Activated CD4-positive, alpha-beta T cell treated with anti-CD3 and anti-CD28 coated beads for 36 hours (primary cell): ENCODE results near the gene ATPAF2. TPM values are rescaled to one million over a fixed set of nuclear protein-coding genes. Genes with fewer than 3 reads are reported as not detected.
A peak's percentile ranks its signal among the peaks of the same experiment; 100 is the strongest.

Experiments
- ATAC-seq: fragments of 200-7000 bp; cut with Tn5 transposase; one replicate; pipeline ENCODE4 v1.10.0; 2021; ENCODE audit warnings: mild to moderate bottlenecking, moderate library complexity
- CTCF ChIA-PET: fragments of 350-600 bp; sonication (Branson Sonifier 250); formaldehyde crosslinking; loops from one replicate; lab custom pipeline; 2021; ENCODE audit warnings: antibody characterized with exemption; lab: Charles Lee
- POLR2A ChIA-PET: fragments of 350-600 bp; sonication (Branson Sonifier 250); formaldehyde crosslinking; loops from one replicate; lab custom pipeline; 2021; ENCODE audit warnings: antibody characterized with exemption, inconsistent platforms; lab: Charles Lee
- DNase-seq: peaks from one replicate; pipeline ENCODE4 v3.0.0-alpha.2; 2020
- H3K27ac Mint-ChIP-seq: one replicate; pipeline ENCODE4 v1.8.0; 2021; ENCODE audit warnings: mixed read lengths
- H3K27me3 Mint-ChIP-seq: one replicate; pipeline ENCODE4 v1.8.0; 2021; ENCODE audit warnings: mixed read lengths
- H3K36me3 Mint-ChIP-seq: one replicate; pipeline ENCODE4 v1.8.0; 2021; ENCODE audit warnings: low read depth, mixed read lengths
- H3K4me1 Mint-ChIP-seq: one replicate; pipeline ENCODE4 v1.8.0; 2021; ENCODE audit warnings: mixed read lengths
- H3K4me3 Mint-ChIP-seq: one replicate; pipeline ENCODE4 v1.8.0; 2021; ENCODE audit warnings: mild to moderate bottlenecking, moderate library complexity, mixed read lengths
- H3K9me3 Mint-ChIP-seq: one replicate; pipeline ENCODE4 v1.8.0; 2021; ENCODE audit warnings: low read depth, mixed read lengths
- intact Hi-C, 2 experiments: fragments of 100-400 bp; cut with DNase I in 1 of 2; cut with micrococcal nuclease in 1 of 2; formaldehyde crosslinking; loops; one replicate each; pipeline versions ENCODE4 v1.14.2 to v1.15.1; 2022 to 2024; cut with DNase I, micrococcal nuclease
- total RNA-seq, 2 experiments: library from RNA; stranded (reverse); gene quantifications; one replicate each; pipeline ENCODE4 v1.2.3, GENCODE V29; 2021

Gene ATPAF2
- total RNA-seq, 2 experiments from 2014 or later = 32.9 to 40.3 TPM

- peak; percentile 40 for DNase-seq
- Mint-ChIP-seq H3K9me3 (no peaks in the 10 kb centered on the region), H3K4me1 (peaks cover 13% of the 10 kb centered on the region), H3K27ac (peak overlapping the region; percentile 23), H3K36me3 (peaks cover 11% of the 10 kb centered on the region), H3K27me3 (no peaks in the 10 kb centered on the region), H3K4me3 (no peak overlapping the region)
- intact Hi-C loops = loop anchor here in 1 of 2 experiments (10.0 kb wide), 1 partner anchor 671 kb away; no protein-coding TSS in a partner anchor
- ChIA-PET POLR2A (no interaction called here), CTCF (interaction anchor here (1.2 to 5.5 kb wide), 4 partner anchors 8 to 136 kb away, joined by 3 to 28 read pairs (median 4); no protein-coding TSS in a partner anchor)
- peak; percentile 39 for ATAC-seq
These were observed 12.8 kb downstream of the ATPAF2 start for GRCh38 chr17:18025945-18026776.

GRCh38 chr17:18025241-18025944 lies 13.6 kb downstream of the ATPAF2 start:
- intact Hi-C loops = loop anchor here in 1 of 2 experiments (10.0 kb wide), 1 partner anchor 671 kb away; no protein-coding TSS in a partner anchor
- Mint-ChIP-seq H3K27ac (peak overlapping the region; percentile 23), H3K4me1 (peaks cover 13% of the 10 kb centered on the region), H3K36me3 (peaks cover 11% of the 10 kb centered on the region), H3K9me3 (no peaks in the 10 kb centered on the region), H3K4me3 (no peak overlapping the region), H3K27me3 (no peaks in the 10 kb centered on the region)
- ATAC-seq (peak; percentile 96), DNase-seq (peak; percentile 64)
- POLR2A ChIA-PET = no interaction called here
- CTCF ChIA-PET = interaction anchor here (0.6 to 5.5 kb wide), 5 partner anchors 8 to 164 kb away, joined by 3 to 28 read pairs (median 3); no protein-coding TSS in a partner anchor

GRCh38 chr17:18021372-18021771 lies 17.6 kb downstream of the ATPAF2 start:
- Mint-ChIP-seq H3K9me3 (no peaks in the 10 kb centered on the region), H3K27me3 (no peaks in the 10 kb centered on the region), H3K36me3 (peaks cover 4% of the 10 kb centered on the region), H3K4me3 (no peak overlapping the region), H3K27ac (no peak overlapping the region), H3K4me1 (peaks cover 13% of the 10 kb centered on the region)
- ChIA-PET CTCF (interaction anchor here (0.6 to 5.5 kb wide), 2 partner anchors 13 to 312 kb away, joined by 3 to 28 read pairs; no protein-coding TSS in a partner anchor), POLR2A (no interaction called here)
- intact Hi-C loops = loop anchor here in 1 of 2 experiments (10.0 kb wide), 1 partner anchor 667 kb away; no protein-coding TSS in a partner anchor
- ATAC-seq (no peak), DNase-seq (no peak)

GRCh38 chr17:18020971-18021370 lies 18.0 kb downstream of the ATPAF2 start:
- Mint-ChIP-seq H3K9me3 (no peaks in the 10 kb centered on the region), H3K36me3 (peaks cover 3% of the 10 kb centered on the region), H3K4me3 (no peak overlapping the region), H3K27me3 (no peaks in the 10 kb centered on the region), H3K27ac (no peak overlapping the region), H3K4me1 (peaks cover 9% of the 10 kb centered on the region)
- DNase-seq (no peak), ATAC-seq (no peak)
- ChIA-PET POLR2A (no interaction called here), CTCF (interaction anchor here (0.6 to 5.5 kb wide), 2 partner anchors 13 to 312 kb away, joined by 3 to 28 read pairs; no protein-coding TSS in a partner anchor)
- intact Hi-C loops = loop anchor here in 1 of 2 experiments (10.0 kb wide), 1 partner anchor 666 kb away; no protein-coding TSS in a partner anchor

DNA sequence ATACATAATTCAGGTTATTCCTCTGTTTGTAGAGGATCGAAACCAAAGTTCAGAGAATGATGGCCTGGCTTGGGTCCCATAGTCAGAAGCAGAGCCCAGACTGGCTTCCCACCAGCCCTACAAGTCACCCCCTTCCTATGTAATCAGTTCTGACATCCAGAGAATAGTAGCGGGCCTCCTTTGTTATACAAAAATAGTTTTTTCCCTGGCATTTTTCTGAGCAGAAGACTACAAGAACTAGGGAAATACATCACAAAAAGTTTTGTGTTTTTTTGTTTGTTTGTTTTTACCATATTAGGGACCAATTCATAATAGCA lies 19.2 kb downstream of the ATPAF2 start:
- DNase-seq = no peak
- POLR2A ChIA-PET = no interaction called here
- Mint-ChIP-seq H3K4me3 (no peak overlapping the region), H3K36me3 (peaks cover 4% of the 10 kb centered on the region), H3K27ac (no peak overlapping the region), H3K9me3 (no peaks in the 10 kb centered on the region), H3K4me1 (no peaks in the 10 kb centered on the region), H3K27me3 (no peaks in the 10 kb centered on the region)
- ATAC-seq = no peak
- intact Hi-C loops = loop anchor here in 1 of 2 experiments (10.0 kb wide), 1 partner anchor 665 kb away; no protein-coding TSS in a partner anchor
- CTCF ChIA-PET = no interaction called here

GRCh38 chr17:18018411-18018921 lies 20.5 kb downstream of the ATPAF2 start:
- POLR2A ChIA-PET = interaction anchor here (0.6 to 0.7 kb wide), 2 partner anchors 21 to 254 kb away, joined by 4 to 5 read pairs; no protein-coding TSS in a partner anchor
- DNase-seq (no peak), ATAC-seq (no peak)
- H3K36me3 Mint-ChIP-seq = peaks cover 5% of the 10 kb centered on the region
- CTCF ChIA-PET = interaction anchor here (1.2 kb wide), 1 partner anchor 16 kb away, joined by 4 read pairs; no protein-coding TSS in a partner anchor
- no peaks in the 10 kb centered on the region for H3K9me3 Mint-ChIP-seq
- H3K4me3 Mint-ChIP-seq = no peak overlapping the region
- peaks cover 3% of the 10 kb centered on the region for H3K4me1 Mint-ChIP-seq
- H3K27ac Mint-ChIP-seq = no peak overlapping the region
- intact Hi-C loops = no loop called here
- H3K27me3 Mint-ChIP-seq = no peaks in the 10 kb centered on the region

DNA sequence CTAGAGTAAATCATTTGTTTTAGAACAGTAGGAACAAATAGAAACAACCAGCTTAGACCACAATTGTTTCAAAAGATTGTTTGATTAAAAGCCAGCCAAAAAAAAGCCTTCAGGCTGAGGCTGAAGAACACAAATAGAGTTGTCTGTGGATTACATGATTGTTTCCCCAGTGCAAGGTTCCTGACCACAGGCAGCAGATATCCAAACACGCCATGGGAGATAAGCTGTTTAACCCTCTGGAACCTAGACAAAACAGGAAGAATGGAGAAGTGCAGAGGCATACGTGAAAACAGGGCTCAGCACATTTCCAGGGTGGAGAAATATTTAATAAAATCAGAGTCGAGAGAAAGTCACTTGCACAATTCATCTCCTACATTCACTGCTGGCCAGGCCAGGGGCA lies 21.0 kb downstream of the ATPAF2 start:
- ATAC-seq = no peak
- no peaks in the 10 kb centered on the region for H3K9me3 Mint-ChIP-seq
- H3K4me3 Mint-ChIP-seq = no peak overlapping the region
- POLR2A ChIA-PET = interaction anchor here (0.6 to 0.7 kb wide), 2 partner anchors 21 to 254 kb away, joined by 4 to 5 read pairs; no protein-coding TSS in a partner anchor
- peaks cover 5% of the 10 kb centered on the region for H3K36me3 Mint-ChIP-seq
- intact Hi-C loops = no loop called here
- H3K27me3 Mint-ChIP-seq = no peaks in the 10 kb centered on the region
- no peak for DNase-seq
- H3K4me1 Mint-ChIP-seq = peaks cover 3% of the 10 kb centered on the region
- no peak overlapping the region for H3K27ac Mint-ChIP-seq
- CTCF ChIA-PET = interaction anchor here (1.2 kb wide), 1 partner anchor 17 kb away, joined by 4 read pairs; no protein-coding TSS in a partner anchor

GRCh38 chr17:18016426-18016825 lies 22.5 kb downstream of the ATPAF2 start:
- ChIA-PET CTCF (no interaction called here), POLR2A (no interaction called here)
- H3K4me1 Mint-ChIP-seq = peaks cover 3% of the 10 kb centered on the region
- no peaks in the 10 kb centered on the region for H3K27me3 Mint-ChIP-seq
- ATAC-seq (no peak), DNase-seq (no peak)
- H3K4me3 Mint-ChIP-seq = no peak overlapping the region
- H3K36me3 Mint-ChIP-seq = peaks cover 5% of the 10 kb centered on the region
- intact Hi-C loops = no loop called here
- no peak overlapping the region for H3K27ac Mint-ChIP-seq
- no peaks in the 10 kb centered on the region for H3K9me3 Mint-ChIP-seq

DNA sequence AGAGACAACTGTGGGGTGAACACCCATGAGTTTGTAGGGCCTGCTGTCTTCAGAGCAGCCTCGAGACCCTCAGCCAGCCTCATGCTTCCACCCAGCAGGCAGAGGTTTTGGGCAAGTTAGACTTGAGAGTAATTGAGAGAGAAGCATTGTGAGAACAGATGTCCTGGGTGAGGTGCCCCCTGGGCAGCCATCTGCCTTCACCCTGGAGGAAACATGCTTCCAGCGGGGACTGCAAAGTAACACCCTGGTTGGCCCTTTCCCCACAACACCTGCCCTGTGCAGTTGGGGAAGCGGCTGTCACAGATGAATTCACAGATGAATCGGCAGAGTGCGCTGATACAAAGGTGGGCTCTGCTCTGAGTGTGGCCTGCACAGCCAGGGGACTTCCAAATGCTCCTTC lies 23.4 kb downstream of the ATPAF2 start:
- CTCF ChIA-PET = interaction anchor here (1.9 kb wide), 1 partner anchor 18 kb away, joined by 5 read pairs; no protein-coding TSS in a partner anchor
- peaks cover 3% of the 10 kb centered on the region for H3K4me1 Mint-ChIP-seq
- H3K27me3 Mint-ChIP-seq = no peaks in the 10 kb centered on the region
- ATAC-seq (no peak), DNase-seq (no peak)
- intact Hi-C loops = no loop called here
- H3K9me3 Mint-ChIP-seq = no peaks in the 10 kb centered on the region
- H3K27ac Mint-ChIP-seq = no peak overlapping the region
- peaks cover 5% of the 10 kb centered on the region for H3K36me3 Mint-ChIP-seq
- POLR2A ChIA-PET = no interaction called here
- no peak overlapping the region for H3K4me3 Mint-ChIP-seq

DNA sequence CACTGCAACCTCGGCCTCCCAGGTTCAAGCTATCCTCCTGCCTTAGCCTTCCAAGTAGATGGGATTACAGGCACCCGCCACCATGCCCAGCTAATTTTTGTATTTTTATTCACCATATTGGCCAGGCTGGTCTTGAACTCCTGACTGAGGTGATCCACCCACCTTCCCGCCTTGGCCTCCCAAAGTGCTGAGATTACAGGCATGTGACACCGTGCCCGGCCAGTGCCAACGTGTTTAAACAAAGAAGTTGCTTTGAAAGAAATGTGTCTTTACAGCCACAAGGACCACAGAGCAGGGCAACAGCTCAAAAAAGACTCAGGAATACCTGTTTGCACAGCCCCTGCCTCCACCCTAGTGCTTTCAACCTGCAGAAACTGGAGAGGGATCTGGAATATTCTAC lies 25.0 kb downstream of the ATPAF2 start:
- intact Hi-C loops = no loop called here
- POLR2A ChIA-PET = interaction anchor here (0.6 kb wide), 1 partner anchor 17 kb away, joined by 3 read pairs; no protein-coding TSS in a partner anchor

GRCh38 chr17:18011286-18011685 lies 27.7 kb downstream of the ATPAF2 start:
- Mint-ChIP-seq H3K9me3 (no peaks in the 10 kb centered on the region), H3K4me1 (peaks cover 3% of the 10 kb centered on the region), H3K27ac (no peak overlapping the region), H3K36me3 (peaks cover 4% of the 10 kb centered on the region), H3K27me3 (no peaks in the 10 kb centered on the region), H3K4me3 (no peak overlapping the region)
- DNase-seq (no peak), ATAC-seq (no peak)
- CTCF ChIA-PET = interaction anchor here (1.6 kb wide), 1 partner anchor 11 kb away, joined by 3 read pairs; no protein-coding TSS in a partner anchor
- intact Hi-C loops = no loop called here
- POLR2A ChIA-PET = no interaction called here

More for the DNA sequence above, 25.0 kb downstream of the ATPAF2 start:
- DNase-seq = no peak
- H3K4me1 Mint-ChIP-seq = peaks cover 3% of the 10 kb centered on the region
- no peaks in the 10 kb centered on the region for H3K27me3 Mint-ChIP-seq
- ATAC-seq = no peak
- no peaks in the 10 kb centered on the region for H3K9me3 Mint-ChIP-seq
- H3K27ac Mint-ChIP-seq = no peak overlapping the region
- CTCF ChIA-PET = interaction anchor here (1.9 kb wide), 1 partner anchor 19 kb away, joined by 5 read pairs; no protein-coding TSS in a partner anchor
- peaks cover 5% of the 10 kb centered on the region for H3K36me3 Mint-ChIP-seq
- H3K4me3 Mint-ChIP-seq = no peak overlapping the region
